Neutrophil (primary cell): ENCODE data around the gene ABCA7.

Experiments
- H3K27ac ChIP-seq: fragments of 200-600 bp; sonication (generic); 2 replicates; pipeline ENCODE4 v1.5.1; 2016; ENCODE audit warnings: mild to moderate bottlenecking, moderate library complexity
- H3K27me3 ChIP-seq: fragments of 200-600 bp; sonication (generic); 2 replicates; pipeline ENCODE4 v1.6.0; 2016; ENCODE audit warnings: mild to moderate bottlenecking
- H3K36me3 ChIP-seq: fragments of 200-600 bp; sonication (generic); 2 replicates; pipeline ENCODE4 v1.5.1; 2017
- H3K4me1 ChIP-seq, 2 experiments: fragments of 200-600 bp in 1 of 2; sonication (generic) in 1 of 2; 1 replicate in 1 of 2; 2 replicates in 1 of 2; pipeline versions ENCODE4 v1.5.1 to v1.6.1; 2013 to 2016; ENCODE audit warnings: low read depth in 1 of 2, low read length in 1 of 2, mild to moderate bottlenecking in 1 of 2, moderate library complexity in 1 of 2; ENCODE audit not compliant: control insufficient read depth in 1 of 2, insufficient read depth in 1 of 2
- H3K4me3 ChIP-seq, 2 experiments: fragments of 200-600 bp in 1 of 2; sonication (generic) in 1 of 2; 1 replicate in 1 of 2; 2 replicates in 1 of 2; pipeline ENCODE4 v1.5.1; 2013 to 2016; ENCODE audit warnings: low read depth in 1 of 2, low read length in 1 of 2, mild to moderate bottlenecking in 1 of 2, moderate library complexity in 1 of 2
- H3K9me3 ChIP-seq: fragments of 200-600 bp; sonication (generic); 2 replicates; pipeline ENCODE4 v1.5.1; 2016
- TF ChIP-seq, protein P1 (sequence below): fragments of 200-600 bp; sonication (generic); IDR thresholded peaks from 2 replicates; pipeline ENCODE4 v1.5.1; 2016; ENCODE audit warnings: antibody characterized with exemption

Gene ABCA7

DNA sequence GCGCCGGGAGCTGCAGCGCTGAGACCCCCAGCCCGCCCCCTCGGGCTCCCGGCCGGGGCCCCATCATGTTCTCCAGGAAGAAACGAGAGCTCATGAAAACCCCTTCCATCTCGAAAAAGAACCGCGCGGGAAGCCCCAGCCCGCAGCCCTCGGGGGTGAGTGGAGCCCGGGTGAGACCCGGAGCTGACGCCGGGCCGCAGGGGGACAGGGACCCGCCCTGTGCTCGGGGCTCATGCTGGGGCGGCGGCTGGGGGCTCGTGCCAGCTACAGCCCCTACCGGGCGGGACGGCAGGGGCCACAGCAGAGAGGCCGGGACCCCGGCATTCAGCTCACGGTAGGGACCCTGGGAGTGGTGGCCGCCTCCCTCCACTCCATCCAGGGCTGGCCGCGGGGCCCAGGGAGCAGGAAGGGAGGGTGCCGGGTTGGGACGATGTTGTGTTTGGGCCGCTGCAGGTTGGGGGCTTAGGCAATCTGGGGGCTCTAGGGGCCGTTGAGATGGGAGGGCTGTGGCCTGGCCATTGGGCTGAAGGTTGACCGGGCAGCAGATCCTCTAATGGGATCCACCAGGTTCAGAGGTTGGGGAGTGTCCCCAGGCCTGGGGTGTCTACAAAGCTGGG lies 27.5 kb downstream of the ABCA7 start:
- H3K9me3 ChIP-seq: no peaks in the 10 kb centered on the region
- peak overlapping the region; percentile 96 to 98 for H3K4me3 ChIP-seq
- H3K36me3 ChIP-seq: peaks cover 72% of the 10 kb centered on the region
- no peaks in the 10 kb centered on the region for H3K27me3 ChIP-seq
- H3K4me1 ChIP-seq: peaks cover 72 to 80% of the 10 kb centered on the region in 2 experiments
- TF ChIP-seq, protein P1, sequence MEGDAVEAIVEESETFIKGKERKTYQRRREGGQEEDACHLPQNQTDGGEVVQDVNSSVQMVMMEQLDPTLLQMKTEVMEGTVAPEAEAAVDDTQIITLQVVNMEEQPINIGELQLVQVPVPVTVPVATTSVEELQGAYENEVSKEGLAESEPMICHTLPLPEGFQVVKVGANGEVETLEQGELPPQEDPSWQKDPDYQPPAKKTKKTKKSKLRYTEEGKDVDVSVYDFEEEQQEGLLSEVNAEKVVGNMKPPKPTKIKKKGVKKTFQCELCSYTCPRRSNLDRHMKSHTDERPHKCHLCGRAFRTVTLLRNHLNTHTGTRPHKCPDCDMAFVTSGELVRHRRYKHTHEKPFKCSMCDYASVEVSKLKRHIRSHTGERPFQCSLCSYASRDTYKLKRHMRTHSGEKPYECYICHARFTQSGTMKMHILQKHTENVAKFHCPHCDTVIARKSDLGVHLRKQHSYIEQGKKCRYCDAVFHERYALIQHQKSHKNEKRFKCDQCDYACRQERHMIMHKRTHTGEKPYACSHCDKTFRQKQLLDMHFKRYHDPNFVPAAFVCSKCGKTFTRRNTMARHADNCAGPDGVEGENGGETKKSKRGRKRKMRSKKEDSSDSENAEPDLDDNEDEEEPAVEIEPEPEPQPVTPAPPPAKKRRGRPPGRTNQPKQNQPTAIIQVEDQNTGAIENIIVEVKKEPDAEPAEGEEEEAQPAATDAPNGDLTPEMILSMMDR: no peak
- H3K27ac ChIP-seq: peak overlapping the region; percentile 95

DNA sequence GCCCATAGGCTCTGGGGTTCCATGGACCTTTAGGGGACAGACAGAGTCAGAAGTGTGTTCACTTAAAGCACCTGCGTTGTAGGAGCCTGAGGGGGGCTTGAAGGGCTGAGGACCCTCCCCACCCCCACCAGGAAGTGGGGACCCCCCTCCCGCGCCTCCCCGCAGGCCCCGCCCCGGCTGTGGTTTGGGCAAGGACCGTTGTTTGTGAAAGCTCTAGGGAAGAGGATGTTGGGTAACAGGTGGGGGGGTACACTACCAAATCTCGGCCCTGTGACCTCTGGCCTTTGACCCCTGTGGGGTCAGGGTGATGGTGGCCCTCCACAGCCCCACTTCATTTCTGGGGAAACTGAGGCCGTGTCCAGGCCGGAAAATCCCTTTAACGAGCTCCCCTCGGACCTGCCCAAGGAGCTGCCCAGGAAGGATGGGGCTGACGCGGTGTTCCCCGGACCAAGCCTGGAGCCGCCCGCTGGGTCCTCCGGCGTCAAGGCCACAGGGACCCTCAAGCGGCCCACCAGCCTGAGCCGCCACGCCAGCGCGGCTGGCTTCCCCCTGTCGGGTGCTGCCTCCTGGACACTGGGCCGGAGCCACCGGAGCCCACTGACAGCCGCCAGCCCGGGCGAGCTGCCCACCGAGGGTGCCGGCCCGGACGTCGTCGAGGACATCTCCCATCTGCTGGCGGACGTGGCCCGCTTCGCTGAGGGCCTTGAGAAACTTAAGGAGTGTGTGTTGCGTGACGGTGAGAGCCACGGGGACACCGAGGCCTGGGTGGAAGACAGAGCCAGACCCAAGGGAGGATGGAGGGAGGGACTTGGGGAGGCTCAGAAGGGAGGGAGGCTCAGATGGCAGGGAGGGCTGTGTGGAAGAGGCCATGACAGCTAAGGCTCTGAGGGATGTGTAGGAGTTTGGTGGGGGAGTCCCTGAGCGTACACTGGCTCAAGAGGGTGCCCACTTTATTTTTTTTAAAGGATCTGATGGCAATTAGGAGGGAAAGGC lies 28.4 kb downstream of the ABCA7 start:
- Histone ChIP-seq H3K4me3 (peak overlapping the region; percentile 96 to 98), H3K27ac (peak overlapping the region; percentile 95)

DNA sequence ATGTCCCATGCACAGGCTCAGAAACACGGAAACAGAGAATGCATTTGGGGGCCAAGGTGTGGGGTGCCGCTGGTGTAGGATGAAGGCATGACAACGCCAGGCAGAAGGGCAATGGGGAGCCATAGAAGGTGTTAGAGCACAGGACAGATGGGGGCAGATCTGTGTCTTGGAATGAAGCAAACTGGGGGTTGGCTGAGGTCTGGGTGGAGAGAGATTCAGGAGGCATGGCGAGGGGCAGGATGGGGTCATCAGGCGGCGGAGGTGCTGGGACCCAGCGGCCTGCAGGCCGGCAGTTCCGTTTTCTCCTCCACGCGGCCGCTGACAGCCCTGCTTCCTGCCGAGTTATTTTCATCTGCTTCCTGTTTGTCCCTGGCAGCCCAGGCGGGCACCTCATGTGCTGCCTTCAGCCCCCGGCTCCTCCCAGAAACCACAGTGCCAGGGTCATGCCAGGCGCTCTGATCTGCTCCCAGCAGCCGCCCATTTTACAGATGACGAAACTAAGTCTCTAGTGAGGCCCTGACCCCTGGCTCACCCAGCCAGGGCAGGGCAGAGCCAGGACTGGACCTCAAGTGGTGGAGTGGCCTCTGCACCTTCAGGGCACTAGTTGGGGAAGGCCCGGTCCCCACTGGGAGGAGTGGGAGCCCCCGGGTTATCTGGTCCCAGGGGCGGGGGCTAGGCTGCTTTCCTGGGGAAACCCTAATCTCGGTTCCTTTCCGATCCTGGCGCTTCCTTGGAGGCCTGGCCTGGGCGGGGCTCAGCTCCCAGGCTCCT lies 29.3 kb downstream of the ABCA7 start:
- no peaks in the 10 kb centered on the region for H3K27me3 ChIP-seq
- H3K4me3 ChIP-seq: peak overlapping the region; percentile 96 to 98
- peak overlapping the region; percentile 95 for H3K27ac ChIP-seq
- TF ChIP-seq, protein P1: peak; percentile 65
- no peaks in the 10 kb centered on the region for H3K9me3 ChIP-seq
- H3K4me1 ChIP-seq: peaks cover 82 to 87% of the 10 kb centered on the region in 2 experiments
- peaks cover 75% of the 10 kb centered on the region for H3K36me3 ChIP-seq

More for the DNA sequence above, 28.4 kb downstream of the ABCA7 start:
- Histone ChIP-seq H3K9me3 (no peaks in the 10 kb centered on the region), H3K36me3 (peaks cover 75% of the 10 kb centered on the region), H3K27me3 (no peaks in the 10 kb centered on the region), H3K4me1 (peaks cover 80 to 87% of the 10 kb centered on the region in 2 experiments)
- TF ChIP-seq, protein P1: no peak

DNA sequence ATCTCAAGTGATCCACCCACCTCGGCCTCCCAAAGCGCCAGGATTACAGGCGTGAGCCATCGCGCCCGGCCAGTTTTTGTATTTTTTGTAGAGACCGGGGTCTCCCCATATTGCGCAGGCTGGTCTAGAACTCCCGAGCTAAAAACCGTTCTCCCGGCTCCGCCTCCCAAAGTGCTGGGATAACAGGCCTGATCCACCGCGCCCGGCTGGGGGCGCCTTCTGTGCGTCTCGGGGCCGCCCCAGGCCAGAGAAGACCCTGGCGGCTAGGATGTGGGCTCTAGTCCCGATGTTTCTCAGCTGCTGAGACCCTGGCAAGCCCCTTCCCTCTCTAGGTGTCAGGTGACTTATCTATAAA lies 30.6 kb downstream of the ABCA7 start:
- Histone ChIP-seq H3K9me3 (no peaks in the 10 kb centered on the region), H3K4me1 (peaks cover 79 to 87% of the 10 kb centered on the region in 2 experiments), H3K27ac (peak overlapping the region; percentile 60), H3K4me3 (peak overlapping the region in 1 of 2 experiments; percentile 10), H3K36me3 (peaks cover 83% of the 10 kb centered on the region), H3K27me3 (no peaks in the 10 kb centered on the region)
- TF ChIP-seq, protein P1: no peak
